Neural cell (in vitro differentiated cells): ENCODE data around the gene ABI2. TPM values are rescaled to one million over a fixed set of nuclear protein-coding genes. Genes with fewer than 3 reads are reported as not detected.

ENCODE experiments used
- H2AFZ ChIP-seq: fragments of 200-600, 300-800 bp; sonication (generic), shearing (Covaris generic); 2 replicates; pipeline ENCODE4 v1.6.0; 2014; ENCODE audit warnings: low read depth, mild to moderate bottlenecking, antibody characterized with exemption, low read length, moderate library complexity
- H3F3A ChIP-seq: fragments of 200-600 bp; shearing (Covaris generic); 2 replicates; pipeline ENCODE4 v1.6.1; 2016; ENCODE audit warnings: mild to moderate bottlenecking, moderate library complexity, mixed read lengths, antibody characterized with exemption, low read length; ENCODE audit not compliant: insufficient read depth, poor library complexity, severe bottlenecking
- H3K27ac ChIP-seq: fragments of 200-600, 300-800 bp; sonication (generic), shearing (Covaris generic); 2 replicates; pipeline ENCODE4 v1.5.1; 2014; ENCODE audit warnings: mild to moderate bottlenecking, low read length, moderate library complexity
- H3K27me3 ChIP-seq: fragments of 300-800, 200-600 bp; sonication (generic), shearing (Covaris generic); 2 replicates; pipeline ENCODE4 v1.6.0; 2014; ENCODE audit warnings: mild to moderate bottlenecking, low read depth, low read length, moderate library complexity; ENCODE audit not compliant: insufficient read depth
- H3K36me3 ChIP-seq: fragments of 300-800, 200-600 bp; sonication (generic), shearing (Covaris generic); 2 replicates; pipeline ENCODE4 v1.5.1; 2014; ENCODE audit warnings: mild to moderate bottlenecking, antibody characterized with exemption, low read length, moderate library complexity; ENCODE audit not compliant: insufficient read depth
- H3K4me2 ChIP-seq: fragments of 300-800, 200-600 bp; sonication (generic), shearing (Covaris generic); 2 replicates; pipeline ENCODE4 v1.6.0; 2014; ENCODE audit warnings: mild to moderate bottlenecking, low read length
- H3K4me3 ChIP-seq: fragments of 300-800, 200-600 bp; sonication (generic), shearing (Covaris generic); 2 replicates; pipeline ENCODE4 v1.5.1; 2014; ENCODE audit warnings: mild to moderate bottlenecking, low read length, moderate library complexity
- H3K79me2 ChIP-seq: fragments of 200-600 bp; shearing (Covaris generic); replicated peaks from 2 replicates; pipeline ENCODE4 v1.6.0; 2014; ENCODE audit warnings: mild to moderate bottlenecking, low read length, moderate library complexity; ENCODE audit not compliant: insufficient read depth
- H3K9ac ChIP-seq: fragments of 300-800, 200-600 bp; sonication (generic), shearing (Covaris generic); 2 replicates; pipeline ENCODE4 v1.6.1; 2016; ENCODE audit warnings: mild to moderate bottlenecking, low read length, mixed read lengths
- H3K9me2 ChIP-seq: fragments of 200-600 bp; shearing (Covaris generic); 2 replicates; pipeline ENCODE4 v1.6.1; 2016; ENCODE audit warnings: mild to moderate bottlenecking, low read length, mixed read lengths; ENCODE audit not compliant: insufficient read depth
- H3K9me3 ChIP-seq: fragments of 200-600, 300-800 bp; sonication (generic), shearing (Covaris generic); 2 replicates; pipeline ENCODE4 v1.6.1; 2016; ENCODE audit warnings: mild to moderate bottlenecking, mixed run types, low read length, moderate library complexity, mixed read lengths
- H4K20me1 ChIP-seq: fragments of 200-600 bp; shearing (Covaris generic); 2 replicates; pipeline ENCODE4 v1.6.1; 2016; ENCODE audit warnings: mild to moderate bottlenecking, mixed run types; ENCODE audit not compliant: insufficient read depth
- EP300 ChIP-seq: fragments of 450-650 bp; conservative IDR thresholded peaks from 2 replicates; pipeline ENCODE4 v1.6.1; 2014; ENCODE audit warnings: antibody characterized with exemption, mild to moderate bottlenecking, moderate library complexity; ENCODE audit not compliant: poor library complexity, severe bottlenecking
- EZH2 ChIP-seq: fragments of 200-600, 300-800 bp; shearing (Covaris generic), sonication (generic); IDR thresholded peaks from 2 replicates; pipeline ENCODE4 v1.6.1; 2014; ENCODE audit warnings: antibody characterized with exemption, low read length, borderline replicate concordance, mild to moderate bottlenecking; ENCODE audit not compliant: insufficient read depth, poor library complexity, severe bottlenecking
- MXI1 ChIP-seq: fragments of 450-650 bp; conservative IDR thresholded peaks from 2 replicates; pipeline ENCODE4 v1.6.1; 2014; ENCODE audit warnings: antibody characterized with exemption, mild to moderate bottlenecking; ENCODE audit not compliant: poor library complexity, severe bottlenecking
- POLR2AphosphoS5 ChIP-seq: IDR thresholded peaks from 2 replicates; pipeline ENCODE4 v1.6.1; 2012
- RAD21 ChIP-seq: fragments of 450-650 bp; conservative IDR thresholded peaks from 2 replicates; pipeline ENCODE4 v1.6.1; 2014; ENCODE audit warnings: antibody characterized with exemption, mild to moderate bottlenecking, moderate library complexity
- SMC3 ChIP-seq: fragments of 450-650 bp; conservative IDR thresholded peaks from 2 replicates; pipeline ENCODE4 v1.6.1; 2014; ENCODE audit warnings: antibody characterized with exemption, mild to moderate bottlenecking, moderate library complexity; ENCODE audit not compliant: poor library complexity
- TAF1 ChIP-seq: IDR thresholded peaks from 2 replicates; pipeline ENCODE4 v1.6.1; 2012; ENCODE audit warnings: low read depth
- polyA plus RNA-seq: library from polyadenylated mRNA; depleted of rRNA; stranded (reverse); fragments of >200 nt; gene quantifications from 2 replicates; pipeline ENCODE4 v1.2.3, GENCODE V29; 2014
- TF ChIP-seq, protein P1 (sequence below): IDR thresholded peaks from 2 replicates; pipeline ENCODE4 v1.6.1; 2012; ENCODE audit warnings: borderline replicate concordance
- TF ChIP-seq, protein P2 (sequence below): fragments of 450-650 bp; IDR thresholded peaks from 2 replicates; pipeline ENCODE4 v1.5.1; 2014; ENCODE audit warnings: antibody characterized with exemption, mild to moderate bottlenecking, moderate library complexity; ENCODE audit not compliant: poor library complexity, severe bottlenecking

ABI2 gene
- polyA plus RNA-seq, 1 donor from 2014 or later, result 128 TPM

GRCh38 chr2:203376173-203376572 lies 48.0 kb downstream of the ABI2 start:
- Histone ChIP-seq H3K4me2 (no peak overlapping the region), H3K79me2 (peaks cover 13% of the 10 kb centered on the region), H4K20me1 (peaks cover 5% of the 10 kb centered on the region), H2AFZ (no peak overlapping the region), H3K27me3 (no peaks in the 10 kb centered on the region), H3K9me3 (no peaks in the 10 kb centered on the region), H3F3A (no peaks in the 10 kb centered on the region), H3K9ac (no peak overlapping the region), H3K4me3 (no peak overlapping the region), H3K9me2 (no peaks in the 10 kb centered on the region), H3K27ac (no peak overlapping the region), H3K36me3 (no peaks in the 10 kb centered on the region)
- TF ChIP-seq SMC3 (no peak), EP300 (no peak), EZH2 (no peak), MXI1 (no peak), TAF1 (no peak), RAD21 (no peak), POLR2AphosphoS5 (no peak)
- TF ChIP-seq, protein P1, sequence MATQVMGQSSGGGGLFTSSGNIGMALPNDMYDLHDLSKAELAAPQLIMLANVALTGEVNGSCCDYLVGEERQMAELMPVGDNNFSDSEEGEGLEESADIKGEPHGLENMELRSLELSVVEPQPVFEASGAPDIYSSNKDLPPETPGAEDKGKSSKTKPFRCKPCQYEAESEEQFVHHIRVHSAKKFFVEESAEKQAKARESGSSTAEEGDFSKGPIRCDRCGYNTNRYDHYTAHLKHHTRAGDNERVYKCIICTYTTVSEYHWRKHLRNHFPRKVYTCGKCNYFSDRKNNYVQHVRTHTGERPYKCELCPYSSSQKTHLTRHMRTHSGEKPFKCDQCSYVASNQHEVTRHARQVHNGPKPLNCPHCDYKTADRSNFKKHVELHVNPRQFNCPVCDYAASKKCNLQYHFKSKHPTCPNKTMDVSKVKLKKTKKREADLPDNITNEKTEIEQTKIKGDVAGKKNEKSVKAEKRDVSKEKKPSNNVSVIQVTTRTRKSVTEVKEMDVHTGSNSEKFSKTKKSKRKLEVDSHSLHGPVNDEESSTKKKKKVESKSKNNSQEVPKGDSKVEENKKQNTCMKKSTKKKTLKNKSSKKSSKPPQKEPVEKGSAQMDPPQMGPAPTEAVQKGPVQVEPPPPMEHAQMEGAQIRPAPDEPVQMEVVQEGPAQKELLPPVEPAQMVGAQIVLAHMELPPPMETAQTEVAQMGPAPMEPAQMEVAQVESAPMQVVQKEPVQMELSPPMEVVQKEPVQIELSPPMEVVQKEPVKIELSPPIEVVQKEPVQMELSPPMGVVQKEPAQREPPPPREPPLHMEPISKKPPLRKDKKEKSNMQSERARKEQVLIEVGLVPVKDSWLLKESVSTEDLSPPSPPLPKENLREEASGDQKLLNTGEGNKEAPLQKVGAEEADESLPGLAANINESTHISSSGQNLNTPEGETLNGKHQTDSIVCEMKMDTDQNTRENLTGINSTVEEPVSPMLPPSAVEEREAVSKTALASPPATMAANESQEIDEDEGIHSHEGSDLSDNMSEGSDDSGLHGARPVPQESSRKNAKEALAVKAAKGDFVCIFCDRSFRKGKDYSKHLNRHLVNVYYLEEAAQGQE, result no peak
- TF ChIP-seq, protein P2, sequence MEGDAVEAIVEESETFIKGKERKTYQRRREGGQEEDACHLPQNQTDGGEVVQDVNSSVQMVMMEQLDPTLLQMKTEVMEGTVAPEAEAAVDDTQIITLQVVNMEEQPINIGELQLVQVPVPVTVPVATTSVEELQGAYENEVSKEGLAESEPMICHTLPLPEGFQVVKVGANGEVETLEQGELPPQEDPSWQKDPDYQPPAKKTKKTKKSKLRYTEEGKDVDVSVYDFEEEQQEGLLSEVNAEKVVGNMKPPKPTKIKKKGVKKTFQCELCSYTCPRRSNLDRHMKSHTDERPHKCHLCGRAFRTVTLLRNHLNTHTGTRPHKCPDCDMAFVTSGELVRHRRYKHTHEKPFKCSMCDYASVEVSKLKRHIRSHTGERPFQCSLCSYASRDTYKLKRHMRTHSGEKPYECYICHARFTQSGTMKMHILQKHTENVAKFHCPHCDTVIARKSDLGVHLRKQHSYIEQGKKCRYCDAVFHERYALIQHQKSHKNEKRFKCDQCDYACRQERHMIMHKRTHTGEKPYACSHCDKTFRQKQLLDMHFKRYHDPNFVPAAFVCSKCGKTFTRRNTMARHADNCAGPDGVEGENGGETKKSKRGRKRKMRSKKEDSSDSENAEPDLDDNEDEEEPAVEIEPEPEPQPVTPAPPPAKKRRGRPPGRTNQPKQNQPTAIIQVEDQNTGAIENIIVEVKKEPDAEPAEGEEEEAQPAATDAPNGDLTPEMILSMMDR, result no peak

GRCh38 chr2:203379156-203379555 lies 51.0 kb downstream of the ABI2 start:
- H3F3A ChIP-seq, result no peaks in the 10 kb centered on the region
- no peak overlapping the region for H2AFZ ChIP-seq
- H3K36me3 ChIP-seq, result no peaks in the 10 kb centered on the region
- H3K4me2 ChIP-seq, result no peak overlapping the region
- no peaks in the 10 kb centered on the region for H3K27me3 ChIP-seq
- no peaks in the 10 kb centered on the region for H3K9me3 ChIP-seq
- H3K4me3 ChIP-seq, result no peak overlapping the region
- H3K79me2 ChIP-seq, result peaks cover 18% of the 10 kb centered on the region
- peaks cover 5% of the 10 kb centered on the region for H4K20me1 ChIP-seq
- TF ChIP-seq RAD21 (no peak), TAF1 (no peak), SMC3 (no peak), POLR2AphosphoS5 (no peak), EZH2 (no peak), EP300 (no peak)
- TF ChIP-seq, protein P1, result no peak
- TF ChIP-seq, protein P2, result no peak
- H3K9ac ChIP-seq, result no peak overlapping the region
- H3K9me2 ChIP-seq, result no peaks in the 10 kb centered on the region
- H3K27ac ChIP-seq, result no peak overlapping the region
